ENCODE results near the gene EML2.
"Not testable (repeated sequence)": the region's sequence is repeated elsewhere in the genome, so short reads cannot be mapped to it uniquely, and the experiment has no call there.

The EML2 gene

GRCh38 chr19:45638930-45639729, at the start of gene EML2:
TSS of gene EML2 (minus strand) at chr19:45639397. CDS start at chr19:45639376, 21 bp downstream.
- DNase-seq = peak; percentile 33 to 56

- no peak for DNase-seq
Measured at GRCh38 chr19:45687599-45687998, 48.4 kb upstream of the EML2 start.

- DNase-seq = not testable (repeated sequence)
Measured at GRCh38 chr19:45685045-45685444, 45.8 kb upstream of the EML2 start.

- no peak for DNase-seq
Measured at GRCh38 chr19:45682908-45683307, 43.7 kb upstream of the EML2 start.

- DNase-seq = no peak
Measured at GRCh38 chr19:45682117-45682516, 42.9 kb upstream of the EML2 start.

- DNase-seq = peak; percentile 88 to 92
Measured at GRCh38 chr19:45681391-45682015, 42.3 kb upstream of the EML2 start.

GRCh38 chr19:45677351-45678230, 38.4 kb upstream of the EML2 start:
- peak; percentile 87 for DNase-seq

- peak; percentile 17 to 55 for DNase-seq
Measured at GRCh38 chr19:45676851-45677263, 37.7 kb upstream of the EML2 start.

- no peak for DNase-seq
Measured at GRCh38 chr19:45674946-45675345, 35.7 kb upstream of the EML2 start.

GRCh38 chr19:45670670-45671453, 31.7 kb upstream of the EML2 start:
- DNase-seq = peak; percentile 64

- peak; percentile 45 to 47 for DNase-seq
Measured at GRCh38 chr19:45668342-45668871, 29.2 kb upstream of the EML2 start.

GRCh38 chr19:45667620-45668341, 28.6 kb upstream of the EML2 start, which contains the start of gene GIPR:
TSS of gene GIPR (plus strand) at chr19:45668221. CDS start at chr19:45669521, 1,300 bp downstream.
- peak; percentile 36 to 58 for DNase-seq

- DNase-seq = no peak
Measured at GRCh38 chr19:45664575-45664974, 25.4 kb upstream of the EML2 start.

GRCh38 chr19:45663800-45664199, 24.6 kb upstream of the EML2 start:
- no peak for DNase-seq

- DNase-seq = no peak
Measured at GRCh38 chr19:45660636-45661035, 21.4 kb upstream of the EML2 start.

GRCh38 chr19:45659096-45659729, 20.0 kb upstream of the EML2 start:
- no peak for DNase-seq

GRCh38 chr19:45657520-45658167, 18.4 kb upstream of the EML2 start:
- DNase-seq = no peak

GRCh38 chr19:45655073-45655472, 15.9 kb upstream of the EML2 start:
- DNase-seq = no peak

- DNase-seq = no peak
Measured at GRCh38 chr19:45653634-45654033, 14.4 kb upstream of the EML2 start.

- DNase-seq = no peak
Measured at GRCh38 chr19:45650722-45651121, 11.5 kb upstream of the EML2 start.

All from CD4-positive, alpha-beta T cell treated with Interferon alpha-2 for 1 hour (primary cell).